Measurements from ENCODE around the gene SEL1L3. TPM values are rescaled to one million over a fixed set of nuclear protein-coding genes. Genes with fewer than 3 reads are reported as not detected.

The SEL1L3 gene
- total and polyA plus RNA-seq, 7 donors: 1.0 to 4.3 (median 1.6) TPM

- Histone ChIP-seq H3K9me3 (no peaks in the 10 kb centered on the region), H3K4me1 (no peaks in the 10 kb centered on the region), H3K4me3 (no peak overlapping the region), H3K27me3 (ENCODE audit: insufficient read depth in 3 of 3, low read length in 2 of 3) (no peaks in the 10 kb centered on the region), H3K36me3 (ENCODE audit: insufficient read depth in 1 of 2, low read depth in 1 of 2) (no peaks in the 10 kb centered on the region), H3K27ac (no peak overlapping the region)
- DNase-seq: no peak
- TF ChIP-seq, protein P1, sequence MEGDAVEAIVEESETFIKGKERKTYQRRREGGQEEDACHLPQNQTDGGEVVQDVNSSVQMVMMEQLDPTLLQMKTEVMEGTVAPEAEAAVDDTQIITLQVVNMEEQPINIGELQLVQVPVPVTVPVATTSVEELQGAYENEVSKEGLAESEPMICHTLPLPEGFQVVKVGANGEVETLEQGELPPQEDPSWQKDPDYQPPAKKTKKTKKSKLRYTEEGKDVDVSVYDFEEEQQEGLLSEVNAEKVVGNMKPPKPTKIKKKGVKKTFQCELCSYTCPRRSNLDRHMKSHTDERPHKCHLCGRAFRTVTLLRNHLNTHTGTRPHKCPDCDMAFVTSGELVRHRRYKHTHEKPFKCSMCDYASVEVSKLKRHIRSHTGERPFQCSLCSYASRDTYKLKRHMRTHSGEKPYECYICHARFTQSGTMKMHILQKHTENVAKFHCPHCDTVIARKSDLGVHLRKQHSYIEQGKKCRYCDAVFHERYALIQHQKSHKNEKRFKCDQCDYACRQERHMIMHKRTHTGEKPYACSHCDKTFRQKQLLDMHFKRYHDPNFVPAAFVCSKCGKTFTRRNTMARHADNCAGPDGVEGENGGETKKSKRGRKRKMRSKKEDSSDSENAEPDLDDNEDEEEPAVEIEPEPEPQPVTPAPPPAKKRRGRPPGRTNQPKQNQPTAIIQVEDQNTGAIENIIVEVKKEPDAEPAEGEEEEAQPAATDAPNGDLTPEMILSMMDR (IDR thresholded peaks at IDR 0.05): no peak
- WGBS, 3 donors: 90 to 91% (median 91%) methylated on average over 9 of the region's 9 CpGs
- no peak for ATAC-seq
- intact Hi-C loops (cut with DNase I): no loop called here
These were observed 133.2 kb downstream of the SEL1L3 start for GRCh38 chr4:25729564-25729963.

DNA sequence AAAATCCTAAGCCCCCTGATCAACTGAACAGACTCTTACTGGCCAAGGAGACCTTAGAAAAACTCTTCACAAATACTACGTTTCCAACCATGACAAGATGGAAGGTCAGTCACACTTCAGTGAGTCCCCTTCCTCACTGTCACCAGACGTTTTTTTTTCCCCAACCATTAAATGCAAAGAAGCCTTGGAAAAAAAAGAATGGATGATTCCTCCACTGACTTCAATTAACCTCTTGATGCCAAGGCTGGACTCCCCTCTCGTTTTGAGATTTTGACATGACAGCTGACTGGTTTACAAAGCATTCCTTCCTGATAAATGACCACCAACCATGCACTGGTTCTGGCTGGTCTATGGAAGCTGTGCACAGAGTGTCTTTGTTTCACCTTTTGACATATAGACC, 133.9 kb downstream of the SEL1L3 start:
- Histone ChIP-seq H3K36me3 (ENCODE audit: insufficient read depth in 1 of 2, low read depth in 1 of 2) (no peaks in the 10 kb centered on the region), H3K4me1 (no peaks in the 10 kb centered on the region), H3K27me3 (ENCODE audit: insufficient read depth in 3 of 3, low read length in 2 of 3) (no peaks in the 10 kb centered on the region), H3K4me3 (no peak overlapping the region), H3K27ac (no peak overlapping the region), H3K9me3 (no peaks in the 10 kb centered on the region)
- ATAC-seq: no peak
- intact Hi-C loops (cut with DNase I): no loop called here
- 34 to 54% (median 42%) methylated on average over 3 of the region's 3 CpGs for WGBS, 3 donors
- TF ChIP-seq, protein P1 (IDR thresholded peaks at IDR 0.05): no peak
- DNase-seq: no peak

DNA sequence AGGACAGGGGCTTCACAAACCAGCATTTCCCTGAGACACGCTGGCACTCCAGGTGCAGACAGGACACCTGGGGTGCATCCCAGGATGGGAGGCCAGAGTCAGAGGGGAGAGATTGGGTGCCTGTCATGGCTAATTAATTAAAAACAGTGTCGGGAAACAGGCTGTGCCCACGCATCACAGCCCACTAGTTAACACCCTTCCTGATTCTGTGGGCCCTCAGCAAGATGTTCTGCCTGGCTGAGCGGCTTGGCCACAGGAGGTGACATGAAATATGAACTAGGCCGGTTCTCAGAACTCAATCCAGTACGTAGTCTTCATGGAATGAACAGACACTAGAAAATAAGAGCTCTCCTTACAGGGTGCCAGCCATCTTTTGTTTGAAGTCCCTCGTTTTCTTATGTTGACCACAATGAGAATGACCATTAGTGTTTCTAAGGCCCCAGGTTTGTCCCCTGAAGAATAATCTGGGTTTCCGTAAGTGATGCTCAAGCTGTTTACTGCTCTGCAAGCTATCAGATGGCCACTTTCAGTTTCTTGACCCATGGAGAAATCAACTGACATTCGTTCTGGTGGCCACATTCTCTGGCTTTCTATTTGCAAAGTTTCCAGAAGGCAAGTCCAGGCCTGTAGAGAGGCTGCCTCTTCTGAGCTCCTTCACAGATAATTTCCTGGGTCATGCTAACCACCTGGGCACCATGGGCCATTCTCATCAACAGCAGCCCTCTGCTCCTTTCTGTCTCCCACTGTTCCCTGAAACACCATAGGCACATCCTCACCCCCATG, 134.9 kb downstream of the SEL1L3 start:
- ATAC-seq: no peak
- no peak overlapping the region for H3K4me3 ChIP-seq
- H3K36me3 ChIP-seq (ENCODE audit: insufficient read depth in 1 of 2, low read depth in 1 of 2): no peaks in the 10 kb centered on the region
- no peaks in the 10 kb centered on the region for H3K9me3 ChIP-seq
- intact Hi-C loops (cut with DNase I): no loop called here
- DNase-seq: no peak
- H3K4me1 ChIP-seq: no peaks in the 10 kb centered on the region
- TF ChIP-seq, protein P1 (IDR thresholded peaks at IDR 0.05): no peak
- WGBS, 3 donors: 81 to 89% (median 85%) methylated on average over 9 of the region's 9 CpGs
- H3K27ac ChIP-seq: no peak overlapping the region
- H3K27me3 ChIP-seq (ENCODE audit: insufficient read depth in 3 of 3, low read length in 2 of 3): no peaks in the 10 kb centered on the region

GRCh38 chr4:25725870-25726269, 136.9 kb downstream of the SEL1L3 start:
- no peak for DNase-seq
- 60 to 77% (median 76%) methylated on average over 7 of the region's 7 CpGs for WGBS, 3 donors
- no peak overlapping the region for H3K4me3 ChIP-seq
- intact Hi-C loops (cut with DNase I): no loop called here
- TF ChIP-seq, protein P1 (IDR thresholded peaks at IDR 0.05): no peak
- no peak for ATAC-seq
- H3K27ac ChIP-seq: no peak overlapping the region
- no peaks in the 10 kb centered on the region for H3K4me1 ChIP-seq
- no peaks in the 10 kb centered on the region for H3K36me3 ChIP-seq (ENCODE audit: insufficient read depth in 1 of 2, low read depth in 1 of 2)
- H3K9me3 ChIP-seq: no peaks in the 10 kb centered on the region
- no peaks in the 10 kb centered on the region for H3K27me3 ChIP-seq (ENCODE audit: insufficient read depth in 3 of 3, low read length in 2 of 3)

GRCh38 chr4:25723409-25723808, 139.4 kb downstream of the SEL1L3 start:
- intact Hi-C loops (cut with DNase I): no loop called here
- no peak for DNase-seq
- no peaks in the 10 kb centered on the region for H3K9me3 ChIP-seq
- TF ChIP-seq, protein P1 (IDR thresholded peaks at IDR 0.05): no peak
- H3K27me3 ChIP-seq (ENCODE audit: insufficient read depth in 3 of 3, low read length in 2 of 3): no peaks in the 10 kb centered on the region
- no peak for ATAC-seq
- no peak overlapping the region for H3K27ac ChIP-seq
- H3K4me1 ChIP-seq: no peaks in the 10 kb centered on the region
- no peaks in the 10 kb centered on the region for H3K36me3 ChIP-seq (ENCODE audit: insufficient read depth in 1 of 2, low read depth in 1 of 2)
- WGBS, 3 donors: 32 to 57% (median 35%) methylated on average over 1 of the region's 1 CpG
- H3K4me3 ChIP-seq: no peak overlapping the region
